A549 (cell line): Measurements from ENCODE around the gene MLLT10. TPM values are rescaled to one million over a fixed set of nuclear protein-coding genes. Genes with fewer than 3 reads are reported as not detected.

Source experiments
- ATAC-seq, 2 experiments: fragments of 200-7000 bp in 1 of 2; fragments of >200 bp in 1 of 2; cut with Nextera tagmentation in 1 of 2; cut with Tn5 transposase in 1 of 2; 3 replicates each; pipeline versions ENCODE4 v1.8.0 to v1.9.1; 2018 to 2020; ENCODE audit warnings: mild to moderate bottlenecking in 1 of 2, moderate library complexity in 1 of 2
- CTCF ChIA-PET: fragments of 300-600 bp; sonication (Branson Sonifier 250); formaldehyde crosslinking; extraction: SDS; loops from one replicate; lab custom pipeline; 2021; ENCODE audit warnings: antibody characterized with exemption, inconsistent platforms; lab: Yijun Ruan, JAX
- POLR2A ChIA-PET: fragments of 350-600 bp; formaldehyde crosslinking; extraction: SDS; loops from one replicate; lab custom pipeline; 2021; ENCODE audit warnings: antibody characterized with exemption, inconsistent platforms; lab: Yijun Ruan, JAX
- DNase-seq, 2 experiments: peaks; one replicate each; pipeline versions ENCODE4 v3.0.0 to v3.0.0-alpha.2; 2011 to 2016; ENCODE audit warnings: low read depth in 1 of 2, low spot score in 1 of 2
- FAIRE-seq: peaks from 2 replicates; lab custom pipeline; 2011; peaks lifted over from hg19 to GRCh38; lab: Jason Lieb, UNC
- H3K27ac ChIP-seq, 2 experiments: fragments of >200 bp; sonication (Bioruptor Twin); formaldehyde crosslinking; 3 replicates each; pipeline ENCODE4 v1.5.1; 2016 to 2017
- H3K4me1 ChIP-seq: fragments of >200 bp; sonication (Bioruptor Twin); formaldehyde crosslinking; 3 replicates; pipeline ENCODE4 v1.6.1; 2016
- H3K4me2 ChIP-seq: fragments of >200 bp; sonication (Bioruptor Twin); formaldehyde crosslinking; 3 replicates; pipeline ENCODE4 v1.6.1; 2016
- H3K4me3 ChIP-seq: fragments of >200 bp; sonication (Bioruptor Twin); formaldehyde crosslinking; 3 replicates; pipeline ENCODE4 v1.5.1; 2016
- H3K9me3 ChIP-seq: fragments of >200 bp; sonication (Bioruptor Twin); formaldehyde crosslinking; 3 replicates; pipeline ENCODE4 v1.6.1; 2016
- BHLHE40 ChIP-seq: IDR thresholded peaks from 2 replicates; pipeline ENCODE4 v1.6.1; 2012; ENCODE audit warnings: low read depth, low read length, inconsistent platforms
- CBX2 ChIP-seq: fragments of 200-600 bp; sonication (generic); IDR thresholded peaks from 2 replicates; pipeline ENCODE4 v1.6.1; 2016; ENCODE audit warnings: low read depth, mild to moderate bottlenecking, borderline replicate concordance
- CHD4 ChIP-seq: fragments of 200-600 bp; sonication (generic); IDR thresholded peaks from 2 replicates; pipeline ENCODE4 v1.6.1; 2016; ENCODE audit warnings: antibody characterized with exemption, mild to moderate bottlenecking, borderline replicate concordance
- EHF ChIP-seq: fragments of 250-450 bp; sonication (Bioruptor Pico); IDR thresholded peaks from 2 replicates; pipeline ENCODE4 v1.5.0; 2020; ENCODE audit warnings: mild to moderate bottlenecking
- EHMT2 ChIP-seq: fragments of 200-600 bp; sonication (generic); IDR thresholded peaks from 2 replicates; pipeline ENCODE4 v1.6.1; 2016; ENCODE audit warnings: antibody characterized with exemption, low read depth, mild to moderate bottlenecking, moderate library complexity
- EP300 ChIP-seq, 2 experiments: fragments of >200 bp; sonication (Bioruptor Twin); formaldehyde crosslinking; IDR thresholded peaks; 2 replicates in 1 of 2; 3 replicates in 1 of 2; pipeline ENCODE4 v1.6.1; 2016 to 2017
- ESRRA ChIP-seq: fragments of 150-350 bp; IDR thresholded peaks from 2 replicates; pipeline ENCODE4 v1.6.1; 2014; ENCODE audit warnings: mild to moderate bottlenecking, low read length, borderline replicate concordance
- FOSL2 ChIP-seq, 2 experiments: fragments of 450-650 bp in 1 of 2; fragments of >200 bp in 1 of 2; sonication (Bioruptor Twin) in 1 of 2; formaldehyde crosslinking; IDR thresholded peaks; 2 replicates each; pipeline versions ENCODE4 v1.5.0 to v1.6.1; 2016 to 2020; ENCODE audit warnings: mild to moderate bottlenecking in 1 of 2, moderate library complexity in 1 of 2
- GATA3 ChIP-seq: IDR thresholded peaks from 2 replicates; pipeline ENCODE4 v1.6.1; 2012; ENCODE audit warnings: borderline replicate concordance
- HES2 ChIP-seq: fragments of >200 bp; sonication (Bioruptor Twin); formaldehyde crosslinking; IDR thresholded peaks from 2 replicates; pipeline ENCODE4 v1.6.1; 2016
- HEYL ChIP-seq: fragments of 250-450 bp; sonication (Bioruptor Pico); IDR thresholded peaks from 2 replicates; pipeline ENCODE4 v1.8.0; 2021; ENCODE audit warnings: mild to moderate bottlenecking, moderate library complexity
- HOXA7 ChIP-seq: fragments of 250-450 bp; sonication (Bioruptor Pico); IDR thresholded peaks from 2 replicates; pipeline ENCODE4 v1.5.0; 2020; ENCODE audit warnings: mild to moderate bottlenecking, moderate library complexity
- HOXB5 ChIP-seq: fragments of 250-450 bp; sonication (Bioruptor Pico); IDR thresholded peaks from 2 replicates; pipeline ENCODE4 v1.5.0; 2020; ENCODE audit warnings: mild to moderate bottlenecking, moderate library complexity
- KDM1A ChIP-seq: fragments of 200-600 bp; sonication (generic); IDR thresholded peaks from 2 replicates; pipeline ENCODE4 v1.6.1; 2016; ENCODE audit warnings: low read depth, mild to moderate bottlenecking
- MAFK ChIP-seq: fragments of 450-650 bp; IDR thresholded peaks from 2 replicates; pipeline ENCODE4 v1.6.1; 2014; ENCODE audit not compliant: partially characterized antibody
- MAX ChIP-seq: IDR thresholded peaks from 2 replicates; pipeline ENCODE4 v1.6.1; 2012
- NFE2L2 ChIP-seq: fragments of 150-350 bp; conservative IDR thresholded peaks from 2 replicates; pipeline ENCODE4 v1.6.1; 2014; ENCODE audit warnings: low read length
- NR3C1 ChIP-seq: fragments of >200 bp; sonication (Bioruptor Twin); formaldehyde crosslinking; IDR thresholded peaks from 3 replicates; pipeline ENCODE4 v1.6.1; 2017
- POLR2A ChIP-seq: IDR thresholded peaks from 2 replicates; pipeline ENCODE4 v1.6.1; 2012; ENCODE audit warnings: mild to moderate bottlenecking, low read length
- RAD21 ChIP-seq, 2 experiments: fragments of >200 bp in 1 of 2; sonication (Bioruptor Twin) in 1 of 2; formaldehyde crosslinking in 1 of 2; IDR thresholded peaks in 1 of 2; conservative IDR thresholded peaks in 1 of 2; 2 replicates in 1 of 2; 3 replicates in 1 of 2; pipeline ENCODE4 v1.6.1; 2012 to 2018; ENCODE audit warnings: inconsistent platforms in 1 of 2
- RFX5 ChIP-seq: fragments of 450-650 bp; IDR thresholded peaks from 2 replicates; pipeline ENCODE4 v1.7.1; 2014; ENCODE audit warnings: antibody characterized with exemption, mild to moderate bottlenecking, moderate library complexity
- SMC3 ChIP-seq: fragments of >200 bp; sonication (Bioruptor Twin); formaldehyde crosslinking; IDR thresholded peaks from 3 replicates; pipeline ENCODE4 v1.6.1; 2018; ENCODE audit warnings: inconsistent platforms
- TFCP2L1 ChIP-seq: fragments of 250-450 bp; sonication (Bioruptor Pico); IDR thresholded peaks from 2 replicates; pipeline ENCODE4 v1.5.0; 2021; ENCODE audit warnings: mild to moderate bottlenecking
- USF2 ChIP-seq: fragments of 450-650 bp; IDR thresholded peaks from 2 replicates; pipeline ENCODE4 v1.6.1; 2014; ENCODE audit warnings: antibody characterized with exemption
- ZFP36 ChIP-seq: fragments of 450-650 bp; IDR thresholded peaks from 2 replicates; pipeline ENCODE4 v1.6.1; 2014; ENCODE audit warnings: borderline replicate concordance; ENCODE audit not compliant: partially characterized antibody
- ZNF302 ChIP-seq: fragments of 250-450 bp; sonication (Bioruptor Pico); IDR thresholded peaks from 2 replicates; pipeline ENCODE4 v1.9.0; 2021; ENCODE audit warnings: inconsistent platforms, mild to moderate bottlenecking, moderate library complexity
- WGBS: methylation state at CpG from one replicate; pipeline ENCODE4 v1.1.6; 2017; ENCODE audit errors: missing lambda C conversion rate; 5-methylcytosine and 5-hydroxymethylcytosine counted together
- polyA plus RNA-seq, 4 experiments: library from polyadenylated mRNA; depleted of rRNA in 3 of 4; stranded (reverse); fragments of >200 nt; fragmentation: RNase III in 1 of 4; extraction: RNeasy Plus Mini Kit Qiagen cat#74134 plus additional on column Dnase treatment in 1 of 4; gene quantifications; 2 replicates in 3 of 4; 3 replicates in 1 of 4; pipeline ENCODE4 v1.2.3, GENCODE V29; 2011 to 2017
- TF ChIP-seq, protein P1 (sequence below): fragments of >200 bp; sonication (Bioruptor Twin); formaldehyde crosslinking; IDR thresholded peaks from 3 replicates; pipeline ENCODE4 v1.5.1; 2016
- TF ChIP-seq, protein P2 (sequence below): IDR thresholded peaks from 2 replicates; pipeline ENCODE4 v1.6.1; 2012
- TF ChIP-seq, protein P3 (sequence below): fragments of 250-450 bp; sonication (Bioruptor Pico); IDR thresholded peaks from 2 replicates; pipeline ENCODE4 v1.5.0; 2021; ENCODE audit warnings: mild to moderate bottlenecking, moderate library complexity, borderline replicate concordance

Gene MLLT10
- polyA plus RNA-seq, 2 of the 4 experiments (the other 2 are of a cell fraction): 41.7 to 54.1 TPM

GRCh38 chr10:21668831-21669230, 134.8 kb downstream of the MLLT10 start:
- peak overlapping the region; percentile 3; the same call in 1 of the 3 replicates for H3K4me2 ChIP-seq
- no peak for ATAC-seq
- POLR2A ChIA-PET: no interaction called here
- no peaks in the 10 kb centered on the region for H3K9me3 ChIP-seq
- TF ChIP-seq HOXB5 (CRISPR knock-in tag): no peak
- TF ChIP-seq ESRRA: no peak
- no peak for TF ChIP-seq TFCP2L1 (CRISPR knock-in tag)
- TF ChIP-seq BHLHE40: no peak
- no peak for TF ChIP-seq HEYL (CRISPR knock-in tag)
- TF ChIP-seq SMC3: no peak
- TF ChIP-seq, protein P1, sequence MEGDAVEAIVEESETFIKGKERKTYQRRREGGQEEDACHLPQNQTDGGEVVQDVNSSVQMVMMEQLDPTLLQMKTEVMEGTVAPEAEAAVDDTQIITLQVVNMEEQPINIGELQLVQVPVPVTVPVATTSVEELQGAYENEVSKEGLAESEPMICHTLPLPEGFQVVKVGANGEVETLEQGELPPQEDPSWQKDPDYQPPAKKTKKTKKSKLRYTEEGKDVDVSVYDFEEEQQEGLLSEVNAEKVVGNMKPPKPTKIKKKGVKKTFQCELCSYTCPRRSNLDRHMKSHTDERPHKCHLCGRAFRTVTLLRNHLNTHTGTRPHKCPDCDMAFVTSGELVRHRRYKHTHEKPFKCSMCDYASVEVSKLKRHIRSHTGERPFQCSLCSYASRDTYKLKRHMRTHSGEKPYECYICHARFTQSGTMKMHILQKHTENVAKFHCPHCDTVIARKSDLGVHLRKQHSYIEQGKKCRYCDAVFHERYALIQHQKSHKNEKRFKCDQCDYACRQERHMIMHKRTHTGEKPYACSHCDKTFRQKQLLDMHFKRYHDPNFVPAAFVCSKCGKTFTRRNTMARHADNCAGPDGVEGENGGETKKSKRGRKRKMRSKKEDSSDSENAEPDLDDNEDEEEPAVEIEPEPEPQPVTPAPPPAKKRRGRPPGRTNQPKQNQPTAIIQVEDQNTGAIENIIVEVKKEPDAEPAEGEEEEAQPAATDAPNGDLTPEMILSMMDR: no peak
- no peak for TF ChIP-seq RFX5
- TF ChIP-seq RAD21 (conservative IDR thresholded peaks at IDR 0.05 in 1 of 2, IDR thresholded peaks at IDR 0.05 in 1 of 2): no peak
- no peak for TF ChIP-seq GATA3
- TF ChIP-seq MAFK: no peak
- no peak for TF ChIP-seq HES2
- no peak for TF ChIP-seq NR3C1
- no peak for TF ChIP-seq USF2
- no peak for TF ChIP-seq POLR2A
- TF ChIP-seq KDM1A: no peak
- no peak for TF ChIP-seq ZFP36
- TF ChIP-seq, protein P2, sequence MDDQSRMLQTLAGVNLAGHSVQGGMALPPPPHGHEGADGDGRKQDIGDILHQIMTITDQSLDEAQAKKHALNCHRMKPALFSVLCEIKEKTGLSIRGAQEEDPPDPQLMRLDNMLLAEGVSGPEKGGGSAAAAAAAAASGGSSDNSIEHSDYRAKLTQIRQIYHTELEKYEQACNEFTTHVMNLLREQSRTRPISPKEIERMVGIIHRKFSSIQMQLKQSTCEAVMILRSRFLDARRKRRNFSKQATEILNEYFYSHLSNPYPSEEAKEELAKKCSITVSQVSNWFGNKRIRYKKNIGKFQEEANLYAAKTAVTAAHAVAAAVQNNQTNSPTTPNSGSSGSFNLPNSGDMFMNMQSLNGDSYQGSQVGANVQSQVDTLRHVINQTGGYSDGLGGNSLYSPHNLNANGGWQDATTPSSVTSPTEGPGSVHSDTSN: no peak
- no peak for TF ChIP-seq MAX
- TF ChIP-seq FOSL2 (IDR thresholded peaks at IDR 0.05): no peak
- no peak for TF ChIP-seq FOSL2 (CRISPR knock-in tag; IDR thresholded peaks at IDR 0.05)
- H3K27ac ChIP-seq: no peak overlapping the region
- WGBS: 64% methylated on average over 1 of the region's 1 CpG
- DNase-seq: no peak
- CTCF ChIA-PET: no interaction called here
- no peak for FAIRE-seq
- no peak overlapping the region for H3K4me3 ChIP-seq
- H3K4me1 ChIP-seq: peaks cover 15% of the 10 kb centered on the region; the same call in 2 of the 3 replicates

DNA sequence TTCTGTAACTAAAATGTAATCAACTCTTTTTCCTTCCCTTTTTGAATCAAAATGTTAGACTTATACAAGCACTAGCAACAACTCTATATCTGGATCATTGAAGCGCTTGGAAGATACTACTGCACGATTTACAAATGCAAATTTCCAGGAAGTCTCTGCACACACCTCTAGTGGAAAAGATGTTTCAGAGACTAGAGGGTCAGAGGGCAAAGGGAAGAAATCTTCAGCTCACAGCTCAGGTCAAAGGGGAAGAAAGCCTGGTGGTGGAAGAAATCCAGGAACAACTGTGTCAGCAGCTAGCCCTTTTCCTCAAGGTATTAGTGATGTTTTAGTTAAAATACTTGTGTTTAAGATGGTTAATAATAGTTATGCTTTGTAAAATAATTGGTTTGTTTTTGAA, 136.4 kb downstream of the MLLT10 start:
- Histone ChIP-seq H3K4me2 (no peak overlapping the region), H3K4me3 (no peak overlapping the region), H3K4me1 (peaks cover 15% of the 10 kb centered on the region; the same call in 2 of the 3 replicates)
- FAIRE-seq (no peak), ATAC-seq (no peak)
- WGBS: 93% methylated on average over 2 of the region's 2 CpGs
- TF ChIP-seq EHMT2 (no peak), RFX5 (no peak), EP300 (IDR thresholded peaks at IDR 0.05) (no peak), NFE2L2 (no peak), POLR2A (no peak), HOXA7 (CRISPR knock-in tag) (no peak), CHD4 (no peak), RAD21 (conservative IDR thresholded peaks at IDR 0.05 in 1 of 2, IDR thresholded peaks at IDR 0.05 in 1 of 2) (no peak), EHF (CRISPR knock-in tag) (no peak), MAFK (no peak), HES2 (no peak), ZNF302 (CRISPR knock-in tag) (no peak), CBX2 (no peak), HEYL (CRISPR knock-in tag) (no peak)
- TF ChIP-seq, protein P3, sequence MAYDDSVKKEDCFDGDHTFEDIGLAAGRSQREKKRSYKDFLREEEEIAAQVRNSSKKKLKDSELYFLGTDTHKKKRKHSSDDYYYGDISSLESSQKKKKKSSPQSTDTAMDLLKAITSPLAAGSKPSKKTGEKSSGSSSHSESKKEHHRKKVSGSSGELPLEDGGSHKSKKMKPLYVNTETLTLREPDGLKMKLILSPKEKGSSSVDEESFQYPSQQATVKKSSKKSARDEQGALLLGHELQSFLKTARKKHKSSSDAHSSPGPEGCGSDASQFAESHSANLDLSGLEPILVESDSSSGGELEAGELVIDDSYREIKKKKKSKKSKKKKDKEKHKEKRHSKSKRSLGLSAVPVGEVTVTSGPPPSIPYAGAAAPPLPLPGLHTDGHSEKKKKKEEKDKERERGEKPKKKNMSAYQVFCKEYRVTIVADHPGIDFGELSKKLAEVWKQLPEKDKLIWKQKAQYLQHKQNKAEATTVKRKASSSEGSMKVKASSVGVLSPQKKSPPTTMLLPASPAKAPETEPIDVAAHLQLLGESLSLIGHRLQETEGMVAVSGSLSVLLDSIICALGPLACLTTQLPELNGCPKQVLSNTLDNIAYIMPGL (CRISPR knock-in tag): no peak
- TF ChIP-seq, all 56 proteins: peak for 0
- no peaks in the 10 kb centered on the region for H3K9me3 ChIP-seq
- no peak for DNase-seq
- ChIA-PET POLR2A (no interaction called here), CTCF (no interaction called here)
- no peak overlapping the region for H3K27ac ChIP-seq
